PC-9 (cell line): ENCODE measurements around the gene LDAF1.

ENCODE experiments used
- EZH2 ChIP-seq: fragments of 200-600 bp; sonication (generic); IDR thresholded peaks from 2 replicates; pipeline ENCODE4 v1.8.0; 2017; ENCODE audit warnings: antibody characterized with exemption, low read depth
- TF ChIP-seq, protein P1 (sequence below): fragments of 200-600 bp; sonication (generic); conservative IDR thresholded peaks from 2 replicates; pipeline ENCODE4 v1.6.1; 2017; ENCODE audit warnings: mixed run types, antibody characterized with exemption, mild to moderate bottlenecking, moderate library complexity

DNA sequence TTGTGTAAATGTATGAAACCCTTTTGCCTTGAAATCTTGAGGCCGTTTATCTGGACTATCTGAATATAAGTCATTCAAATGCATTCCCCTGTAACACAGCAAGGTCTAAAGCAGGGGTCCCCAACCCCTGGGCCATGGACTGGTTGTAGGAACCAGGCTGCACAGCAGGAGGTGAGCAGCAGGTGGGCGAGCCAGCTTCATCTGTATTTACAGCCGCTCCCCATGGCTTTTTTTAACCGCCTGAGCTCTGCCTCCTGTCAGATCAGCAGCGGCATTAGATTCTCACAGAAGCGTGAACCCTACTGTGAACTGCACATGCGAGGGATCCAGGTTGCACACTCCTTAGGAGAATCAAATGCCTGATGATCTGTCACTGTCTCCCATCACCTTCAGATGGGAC is 32.0 kb upstream of the LDAF1 start:
- TF ChIP-seq, protein P1, sequence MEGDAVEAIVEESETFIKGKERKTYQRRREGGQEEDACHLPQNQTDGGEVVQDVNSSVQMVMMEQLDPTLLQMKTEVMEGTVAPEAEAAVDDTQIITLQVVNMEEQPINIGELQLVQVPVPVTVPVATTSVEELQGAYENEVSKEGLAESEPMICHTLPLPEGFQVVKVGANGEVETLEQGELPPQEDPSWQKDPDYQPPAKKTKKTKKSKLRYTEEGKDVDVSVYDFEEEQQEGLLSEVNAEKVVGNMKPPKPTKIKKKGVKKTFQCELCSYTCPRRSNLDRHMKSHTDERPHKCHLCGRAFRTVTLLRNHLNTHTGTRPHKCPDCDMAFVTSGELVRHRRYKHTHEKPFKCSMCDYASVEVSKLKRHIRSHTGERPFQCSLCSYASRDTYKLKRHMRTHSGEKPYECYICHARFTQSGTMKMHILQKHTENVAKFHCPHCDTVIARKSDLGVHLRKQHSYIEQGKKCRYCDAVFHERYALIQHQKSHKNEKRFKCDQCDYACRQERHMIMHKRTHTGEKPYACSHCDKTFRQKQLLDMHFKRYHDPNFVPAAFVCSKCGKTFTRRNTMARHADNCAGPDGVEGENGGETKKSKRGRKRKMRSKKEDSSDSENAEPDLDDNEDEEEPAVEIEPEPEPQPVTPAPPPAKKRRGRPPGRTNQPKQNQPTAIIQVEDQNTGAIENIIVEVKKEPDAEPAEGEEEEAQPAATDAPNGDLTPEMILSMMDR = no peak
- TF ChIP-seq EZH2 = no peak
